SIG-M5 (cell line): ENCODE results near the gene RAG1.
"Not testable (repeated sequence)": the region's sequence is repeated elsewhere in the genome, so short reads cannot be mapped to it uniquely, and the experiment has no call there.

ENCODE experiments used
- DNase-seq: peaks from one replicate; lab custom pipeline; 2025; lab: John Stamatoyannopoulos, UW

The RAG1 gene

DNA sequence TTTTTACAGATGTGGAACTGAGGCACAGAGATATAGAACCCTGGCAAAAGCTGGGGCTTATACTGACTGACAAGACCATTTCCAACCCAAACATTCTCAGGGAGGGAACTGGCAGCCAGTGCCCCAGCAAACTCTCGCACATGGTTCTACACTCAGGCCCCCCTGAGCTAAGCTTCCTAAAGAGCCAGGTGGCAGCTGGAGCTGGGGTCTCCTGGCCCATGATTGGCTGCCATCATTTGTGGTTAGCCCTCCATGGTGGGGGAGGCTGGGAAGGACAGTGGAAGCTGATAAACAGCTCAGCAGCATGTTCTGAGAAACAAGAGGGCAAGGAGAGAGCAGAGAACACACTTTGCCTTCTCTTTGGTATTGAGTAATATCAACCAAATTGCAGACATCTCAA lies at the start of gene RAG1:
TSS of gene RAG1 (plus strand) at position 314 of the 400 bp plus-strand sequence. CDS start 5,298 bp downstream, outside the sequence.
- DNase-seq = no peak

DNA sequence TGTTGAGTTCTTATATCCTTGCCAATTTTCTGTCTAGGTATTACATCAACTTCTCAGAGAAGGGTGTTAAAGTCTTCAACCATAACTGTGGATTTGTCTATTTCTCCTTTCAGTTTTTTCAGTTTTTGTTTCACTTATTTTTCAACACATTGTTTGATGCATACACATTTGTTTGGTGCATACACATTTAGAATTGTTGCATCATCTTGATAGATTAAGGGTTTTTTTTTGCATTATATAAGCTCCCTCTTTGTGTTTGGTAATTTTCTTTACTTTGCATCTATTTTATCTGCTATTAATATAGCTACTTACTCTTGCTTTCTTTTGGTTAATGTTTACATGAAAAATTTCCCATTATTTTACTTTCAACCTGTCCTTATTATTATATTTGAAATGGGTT lies 37.0 kb upstream of the RAG1 start:
- no peak for DNase-seq

DNA sequence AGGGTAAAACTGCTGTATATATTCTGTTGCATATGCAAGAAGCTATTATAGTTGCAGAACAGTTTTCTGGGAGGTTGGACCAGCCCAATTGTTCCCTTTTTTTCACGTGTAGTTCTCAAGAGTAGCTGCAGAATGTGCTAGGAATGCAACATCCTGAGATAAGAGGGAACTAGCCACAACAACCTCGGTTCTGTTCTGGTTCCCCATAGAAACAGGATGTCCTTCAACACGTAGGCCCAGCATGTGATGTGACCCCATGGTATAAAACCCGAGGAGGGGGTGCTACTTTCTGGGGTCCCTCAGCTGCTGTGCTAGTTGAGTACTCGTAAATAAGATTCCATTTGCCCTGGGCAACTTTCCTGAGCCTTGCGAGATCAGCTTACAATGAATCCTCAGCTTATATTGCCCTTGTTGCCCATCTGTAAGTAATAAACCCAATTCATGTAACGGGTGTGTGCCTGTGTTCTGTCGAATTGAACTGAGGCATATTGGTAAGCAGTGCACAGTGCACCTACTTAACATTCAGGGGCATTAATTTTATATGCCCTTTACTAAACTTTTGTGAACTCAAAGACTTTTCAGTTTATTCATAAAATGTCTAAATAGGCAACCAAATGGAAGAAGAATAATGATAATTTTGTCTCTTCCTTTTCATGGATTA lies 34.7 kb upstream of the RAG1 start:
- no peak for DNase-seq

DNA sequence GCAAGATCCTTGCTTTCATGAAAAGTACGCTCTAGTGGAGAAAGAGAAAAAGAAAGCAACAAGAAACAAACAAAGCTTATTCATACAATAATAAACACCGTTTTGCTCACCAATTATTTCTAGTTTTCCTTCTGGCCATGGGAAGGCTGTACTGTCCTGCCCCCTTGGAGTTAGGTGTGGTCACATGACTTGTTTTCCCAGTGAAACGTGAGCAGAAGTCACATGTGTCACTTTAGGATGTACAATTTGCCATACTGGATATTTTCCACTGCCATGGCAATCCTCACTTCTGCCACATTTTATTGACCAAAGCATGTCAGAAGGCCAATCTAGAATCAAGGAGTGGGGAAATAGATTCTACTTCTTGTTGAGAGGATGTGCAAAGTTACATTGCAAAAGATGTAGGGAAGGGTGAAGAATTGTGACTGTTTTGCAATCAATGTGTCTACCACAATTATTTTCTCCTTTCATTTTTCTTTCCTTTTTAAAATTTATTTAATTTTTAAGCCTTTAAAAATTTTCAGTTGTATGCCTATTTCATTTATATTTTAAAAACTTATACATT lies 33.4 kb upstream of the RAG1 start:
- no peak for DNase-seq

DNA sequence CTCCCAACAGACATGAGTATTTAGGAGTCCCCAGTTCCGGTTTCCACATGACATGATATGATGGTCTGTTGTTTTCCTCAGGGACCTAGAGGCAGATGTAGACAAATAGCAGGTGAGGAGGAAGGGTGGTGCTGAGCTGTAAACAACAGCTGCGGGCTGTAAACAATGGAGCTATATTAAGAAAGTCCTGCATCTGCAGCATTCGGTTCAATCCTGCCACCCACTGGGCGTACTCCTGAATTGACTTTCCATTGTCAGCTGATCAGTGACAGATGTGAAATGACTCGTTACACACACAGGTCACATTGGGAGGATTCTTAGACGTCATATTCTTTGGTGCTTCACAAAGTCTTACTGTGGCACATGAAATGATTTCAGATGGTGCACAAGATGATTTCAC lies 26.8 kb upstream of the RAG1 start:
- no peak for DNase-seq

DNA sequence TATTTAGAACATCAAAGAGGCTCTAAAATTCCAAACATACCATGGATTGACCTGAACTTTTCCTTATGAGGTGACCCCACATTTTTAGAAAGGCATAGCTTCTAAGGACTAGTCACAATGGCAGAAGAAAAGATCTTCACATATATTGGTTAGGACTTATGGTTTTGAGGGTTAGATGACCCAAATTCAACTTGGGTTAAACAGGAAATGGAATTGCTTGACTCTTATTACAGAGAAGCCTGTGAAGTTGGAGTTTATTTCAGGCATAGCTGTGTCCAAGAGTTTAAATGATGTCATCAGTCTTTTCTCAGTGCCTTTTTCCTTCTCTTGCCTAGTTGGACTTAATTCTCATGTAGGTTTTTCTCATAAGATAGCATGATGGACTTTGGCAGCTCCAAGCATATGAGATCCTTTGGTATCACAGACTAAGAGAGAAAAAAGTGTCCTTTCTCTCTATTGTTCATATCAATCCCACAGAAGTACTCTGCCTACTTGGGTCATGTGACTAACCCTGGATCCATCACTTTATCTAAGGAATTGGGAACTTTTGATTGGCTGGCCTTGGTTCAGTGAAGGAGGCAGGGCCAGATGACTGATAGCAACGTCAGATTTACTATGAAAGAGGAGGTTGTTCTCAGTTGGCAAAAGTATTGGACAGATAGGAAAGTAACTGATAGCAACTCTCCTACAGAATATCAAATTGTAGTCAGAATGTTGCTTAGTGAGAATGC lies 17.3 kb upstream of the RAG1 start:
- no peak for DNase-seq

DNA sequence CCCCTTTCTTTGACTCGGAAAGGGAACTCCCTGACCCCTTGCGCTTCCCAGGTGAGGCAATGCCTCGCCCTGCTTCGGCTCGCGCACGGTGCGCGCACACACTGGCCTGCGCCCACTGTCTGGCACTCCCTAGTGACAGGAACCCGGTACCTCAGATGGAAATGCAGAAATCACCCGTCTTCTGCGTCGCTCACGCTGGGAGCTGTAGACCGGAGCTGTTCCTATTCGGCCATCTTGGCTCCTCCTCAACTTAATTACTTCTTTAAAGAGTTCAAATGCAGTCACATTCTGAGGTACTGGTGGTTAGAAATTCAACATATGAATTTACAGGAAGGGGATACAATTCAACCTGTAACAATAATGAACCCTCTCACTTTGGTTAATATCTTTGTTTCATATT lies 10.4 kb upstream of the RAG1 start:
- DNase-seq = not testable (repeated sequence)

DNA sequence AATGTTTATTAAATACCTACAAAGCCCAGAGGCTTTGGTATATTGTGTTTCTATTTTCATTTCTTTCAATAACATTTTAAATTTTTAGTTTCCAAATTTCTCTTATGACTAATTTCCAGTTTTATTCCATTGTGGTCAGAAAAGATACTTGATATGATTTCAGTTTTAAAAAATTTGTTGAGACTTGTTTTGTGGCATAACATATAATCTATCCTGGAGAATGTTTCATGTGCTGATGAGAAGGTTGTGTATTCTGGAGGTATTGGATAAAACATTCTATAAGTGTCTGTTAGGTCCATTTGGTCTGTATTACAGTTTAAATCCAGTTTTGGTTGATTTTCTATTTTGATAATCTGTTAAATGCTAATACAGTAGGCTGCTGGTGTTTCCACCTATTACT lies 9.8 kb upstream of the RAG1 start:
- no peak for DNase-seq

DNA sequence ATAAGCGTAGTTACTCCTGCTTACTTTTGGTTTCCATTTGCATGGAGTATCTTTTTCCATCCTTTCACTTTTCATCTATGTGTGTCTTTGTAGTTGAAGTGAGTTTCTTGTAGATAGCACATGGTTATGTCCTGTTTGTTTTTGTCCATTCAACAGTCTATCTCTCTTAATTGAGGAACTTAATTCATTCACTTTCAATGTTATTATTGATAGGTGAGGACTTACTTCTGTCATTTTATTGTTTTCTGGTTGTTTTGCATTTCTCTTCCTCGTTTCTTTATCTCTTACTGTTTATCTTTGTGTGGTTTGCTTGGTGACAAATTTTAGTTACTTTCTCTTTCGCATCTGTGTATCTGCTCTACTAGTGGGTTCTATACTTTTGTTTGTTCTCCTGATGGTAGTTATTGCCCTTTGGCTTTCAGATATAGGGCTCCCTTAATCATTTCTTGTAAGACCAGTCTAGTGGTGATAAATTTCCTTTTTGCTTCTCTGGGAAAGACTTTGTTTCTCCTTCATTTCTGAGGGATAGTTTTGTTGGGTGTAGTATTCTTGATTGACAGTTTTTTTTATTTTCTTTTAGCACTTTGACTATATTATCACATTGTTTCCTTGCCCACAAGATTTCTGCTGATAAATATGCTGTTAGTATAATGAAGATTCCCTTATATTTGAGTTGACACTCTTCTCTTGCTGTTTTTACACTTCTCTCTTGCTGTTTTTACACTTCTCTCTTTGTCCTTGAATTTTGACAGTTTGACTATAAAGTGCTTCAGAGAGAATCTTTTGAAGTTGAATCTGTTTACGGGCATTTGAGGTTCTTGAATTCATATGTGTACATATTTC lies 9.0 kb upstream of the RAG1 start:
- no peak for DNase-seq

DNA sequence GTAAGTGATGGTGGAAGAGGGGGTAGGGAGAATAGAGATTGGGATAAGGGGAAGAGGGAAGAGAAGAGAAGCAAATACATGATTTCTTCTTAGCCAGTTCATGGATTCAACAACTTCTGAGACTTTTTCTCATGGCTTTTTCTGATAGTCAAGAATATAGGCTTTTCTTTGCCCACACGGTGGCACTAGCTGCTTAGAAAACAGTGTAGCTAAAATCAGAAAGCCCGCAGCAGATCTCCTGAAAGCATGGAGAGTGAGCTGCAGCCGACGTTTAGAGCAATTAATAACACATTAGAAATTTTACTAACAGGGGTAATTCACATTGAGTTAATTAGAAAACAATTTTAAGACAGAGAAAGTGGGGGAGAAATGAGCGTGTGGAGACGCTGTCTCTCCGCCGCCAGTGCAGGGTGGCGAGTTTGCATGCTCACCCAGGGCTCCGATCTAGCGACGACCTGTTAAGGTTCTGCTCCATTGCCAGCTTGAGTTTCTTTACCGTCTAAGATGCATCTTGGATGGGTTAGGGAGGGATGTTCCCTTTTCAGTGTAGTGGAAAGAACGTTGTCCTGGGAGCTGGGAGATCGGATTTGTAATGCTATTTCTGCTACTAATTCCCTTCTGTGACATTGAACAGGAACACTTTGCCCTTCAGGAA lies 3.3 kb upstream of the RAG1 start:
- DNase-seq = no peak

DNA sequence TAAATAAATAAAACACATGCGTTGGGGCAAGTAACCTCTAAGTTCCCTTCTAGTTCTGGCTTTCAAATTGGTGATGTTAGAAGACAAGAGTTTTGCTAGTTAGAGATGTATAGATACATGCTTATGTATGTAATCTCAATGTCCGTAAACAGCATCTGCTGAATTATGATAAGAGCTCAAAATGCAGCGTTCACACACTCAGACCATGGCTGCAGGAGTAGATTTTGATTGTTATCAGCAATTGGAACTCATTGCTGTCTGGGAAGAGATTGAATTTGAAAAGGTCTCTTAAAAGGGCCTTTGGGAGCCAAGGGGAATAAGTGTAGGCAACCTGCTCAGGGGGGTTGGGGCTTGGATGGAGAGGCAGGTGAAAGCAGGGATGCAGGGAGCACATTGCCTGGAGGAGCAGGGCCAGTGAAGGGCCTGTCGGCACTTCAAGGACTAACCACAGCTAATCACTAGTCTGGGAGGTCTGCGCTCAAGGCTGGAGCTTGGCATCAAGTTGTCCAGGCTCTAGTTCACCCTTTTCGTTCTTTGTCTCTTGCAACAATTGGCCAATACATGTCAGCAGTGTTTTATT lies 2.7 kb upstream of the RAG1 start:
- no peak for DNase-seq

DNA sequence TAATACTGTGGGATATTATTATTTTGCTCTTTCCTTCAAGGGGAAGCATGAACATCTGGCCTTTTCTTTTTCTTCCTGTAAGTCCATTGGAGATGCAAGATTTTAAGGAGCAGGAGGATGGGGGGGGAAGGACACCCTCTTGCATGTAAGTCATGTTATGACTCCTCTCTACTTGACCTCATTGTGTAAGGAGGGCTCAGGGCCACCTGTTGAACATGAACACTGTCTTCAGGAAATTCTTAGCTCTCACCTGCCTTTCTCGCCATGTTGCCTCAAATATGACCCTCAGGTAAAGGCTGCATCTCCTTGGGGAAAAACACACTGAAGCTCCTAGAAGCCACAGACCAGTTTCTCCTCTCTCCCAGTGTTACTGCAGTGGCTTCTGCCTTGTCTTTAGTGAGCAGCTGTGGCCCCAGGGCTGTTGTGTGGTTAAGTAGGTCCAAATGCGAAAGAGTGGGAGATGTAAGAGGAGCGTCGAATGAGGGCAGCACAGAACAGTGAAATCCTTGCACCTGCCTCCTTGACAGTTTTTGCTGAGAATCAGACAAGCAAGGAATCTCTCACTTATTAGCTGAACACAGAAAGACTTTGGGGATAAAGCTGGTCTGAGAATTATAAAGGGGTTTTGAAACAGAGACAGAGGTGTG lies 1.3 kb upstream of the RAG1 start:
- no peak for DNase-seq

DNA sequence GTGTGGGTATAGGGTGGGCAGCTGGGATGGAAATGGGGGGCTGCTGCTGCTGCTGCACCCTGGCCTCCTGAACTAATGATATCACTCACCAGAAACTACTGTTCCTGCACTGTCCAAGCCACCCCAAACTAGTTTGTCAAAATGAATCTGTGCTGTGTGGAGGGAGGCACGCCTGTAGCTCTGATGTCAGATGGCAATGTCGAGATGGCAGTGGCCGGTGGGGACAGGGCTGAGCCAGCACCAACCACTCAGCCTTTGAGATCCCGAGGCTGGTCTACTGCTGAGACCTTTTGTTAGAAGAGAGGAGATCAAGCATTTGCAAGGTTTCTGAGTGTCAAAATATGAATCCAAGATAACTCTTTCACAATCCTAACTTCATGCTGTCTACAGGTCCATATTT lies 1.3 kb downstream of the RAG1 start:
- DNase-seq = no peak

DNA sequence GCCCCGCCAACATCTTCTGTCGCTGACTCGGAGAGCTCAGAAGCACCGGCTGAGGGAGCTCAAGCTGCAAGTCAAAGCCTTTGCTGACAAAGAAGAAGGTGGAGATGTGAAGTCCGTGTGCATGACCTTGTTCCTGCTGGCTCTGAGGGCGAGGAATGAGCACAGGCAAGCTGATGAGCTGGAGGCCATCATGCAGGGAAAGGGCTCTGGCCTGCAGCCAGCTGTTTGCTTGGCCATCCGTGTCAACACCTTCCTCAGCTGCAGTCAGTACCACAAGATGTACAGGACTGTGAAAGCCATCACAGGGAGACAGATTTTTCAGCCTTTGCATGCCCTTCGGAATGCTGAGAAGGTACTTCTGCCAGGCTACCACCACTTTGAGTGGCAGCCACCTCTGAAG lies 6.7 kb downstream of the RAG1 start:
- no peak for DNase-seq

DNA sequence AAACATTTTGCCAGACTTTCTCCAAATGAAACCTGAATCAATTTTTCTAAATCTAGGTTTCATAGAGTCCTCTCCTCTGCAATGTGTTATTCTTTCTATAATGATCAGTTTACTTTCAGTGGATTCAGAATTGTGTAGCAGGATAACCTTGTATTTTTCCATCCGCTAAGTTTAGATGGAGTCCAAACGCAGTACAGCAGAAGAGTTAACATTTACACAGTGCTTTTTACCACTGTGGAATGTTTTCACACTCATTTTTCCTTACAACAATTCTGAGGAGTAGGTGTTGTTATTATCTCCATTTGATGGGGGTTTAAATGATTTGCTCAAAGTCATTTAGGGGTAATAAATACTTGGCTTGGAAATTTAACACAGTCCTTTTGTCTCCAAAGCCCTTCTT lies 9.6 kb downstream of the RAG1 start:
- no peak for DNase-seq

DNA sequence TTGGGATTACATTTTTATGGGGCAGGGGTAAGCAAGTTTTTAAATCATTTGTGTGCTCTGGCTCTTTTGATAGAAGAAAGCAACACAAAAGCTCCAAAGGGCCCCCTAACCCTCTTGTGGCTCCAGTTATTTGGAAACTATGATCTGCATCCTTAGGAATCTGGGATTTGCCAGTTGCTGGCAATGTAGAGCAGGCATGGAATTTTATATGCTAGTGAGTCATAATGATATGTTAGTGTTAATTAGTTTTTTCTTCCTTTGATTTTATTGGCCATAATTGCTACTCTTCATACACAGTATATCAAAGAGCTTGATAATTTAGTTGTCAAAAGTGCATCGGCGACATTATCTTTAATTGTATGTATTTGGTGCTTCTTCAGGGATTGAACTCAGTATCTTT lies 10.1 kb downstream of the RAG1 start:
- DNase-seq = no peak

DNA sequence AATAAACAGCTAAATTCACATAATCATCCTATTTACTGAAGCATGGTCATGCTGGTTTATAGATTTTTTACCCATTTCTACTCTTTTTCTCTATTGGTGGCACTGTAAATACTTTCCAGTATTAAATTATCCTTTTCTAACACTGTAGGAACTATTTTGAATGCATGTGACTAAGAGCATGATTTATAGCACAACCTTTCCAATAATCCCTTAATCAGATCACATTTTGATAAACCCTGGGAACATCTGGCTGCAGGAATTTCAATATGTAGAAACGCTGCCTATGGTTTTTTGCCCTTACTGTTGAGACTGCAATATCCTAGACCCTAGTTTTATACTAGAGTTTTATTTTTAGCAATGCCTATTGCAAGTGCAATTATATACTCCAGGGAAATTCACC lies 10.7 kb downstream of the RAG1 start:
- DNase-seq = no peak

DNA sequence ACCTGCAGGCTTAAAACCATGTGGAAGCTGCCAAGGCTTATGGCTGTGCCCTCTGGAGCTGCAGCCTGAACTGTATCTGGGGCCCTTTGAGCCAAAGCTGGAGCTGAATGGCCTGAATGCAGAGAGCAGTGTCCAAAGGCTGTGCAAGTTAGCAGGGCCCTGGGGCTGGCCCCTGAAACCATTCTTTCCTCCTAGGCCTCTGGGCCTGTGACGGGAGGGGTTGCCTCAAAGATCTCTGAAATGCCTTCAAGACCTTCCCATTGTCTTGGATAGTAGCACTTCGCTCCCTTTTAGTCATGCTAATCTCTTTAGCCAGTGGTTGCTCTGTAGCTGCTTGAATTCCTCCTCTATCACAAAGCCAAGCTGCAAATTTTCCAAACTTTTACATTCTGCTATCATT lies 13.7 kb downstream of the RAG1 start:
- no peak for DNase-seq

DNA sequence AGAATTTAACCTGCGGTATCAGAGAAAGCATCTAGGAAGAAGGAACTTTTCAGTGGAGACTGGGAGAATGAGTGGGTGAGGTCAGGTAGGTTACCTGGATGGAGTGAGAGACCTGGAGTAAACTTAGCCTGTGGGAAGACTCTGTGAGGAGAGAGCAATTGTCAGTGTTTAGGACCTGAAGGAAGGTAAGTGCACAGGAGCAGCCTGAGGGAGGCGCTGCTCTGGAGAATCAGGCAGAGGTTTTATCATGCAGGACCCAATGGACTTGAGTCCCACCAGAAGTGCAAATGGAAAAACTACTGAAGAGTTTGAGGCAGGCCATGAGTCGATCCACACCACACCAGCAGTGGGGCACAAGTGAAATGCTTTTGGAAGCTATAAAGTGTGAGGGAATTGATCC lies 15.9 kb downstream of the RAG1 start:
- no peak for DNase-seq

DNA sequence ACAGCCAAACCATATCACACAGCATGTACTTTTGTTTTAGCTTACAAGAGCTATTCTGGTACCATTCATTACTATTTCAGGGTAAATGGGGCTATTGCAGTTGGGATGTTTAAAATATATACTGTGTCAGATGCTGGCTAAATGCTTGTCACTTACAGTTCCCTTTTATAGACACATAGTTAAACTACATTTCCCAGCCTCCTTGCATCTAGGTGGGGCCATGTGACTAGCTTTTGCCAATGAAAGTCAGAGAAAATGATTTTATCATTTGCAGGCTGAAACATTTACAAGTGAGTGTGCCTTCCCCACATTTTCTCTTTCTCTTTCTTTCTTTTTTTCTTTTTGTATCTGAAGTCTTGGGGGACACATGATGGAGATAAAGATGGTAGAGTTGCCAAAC lies 18.7 kb downstream of the RAG1 start:
- no peak for DNase-seq

DNA sequence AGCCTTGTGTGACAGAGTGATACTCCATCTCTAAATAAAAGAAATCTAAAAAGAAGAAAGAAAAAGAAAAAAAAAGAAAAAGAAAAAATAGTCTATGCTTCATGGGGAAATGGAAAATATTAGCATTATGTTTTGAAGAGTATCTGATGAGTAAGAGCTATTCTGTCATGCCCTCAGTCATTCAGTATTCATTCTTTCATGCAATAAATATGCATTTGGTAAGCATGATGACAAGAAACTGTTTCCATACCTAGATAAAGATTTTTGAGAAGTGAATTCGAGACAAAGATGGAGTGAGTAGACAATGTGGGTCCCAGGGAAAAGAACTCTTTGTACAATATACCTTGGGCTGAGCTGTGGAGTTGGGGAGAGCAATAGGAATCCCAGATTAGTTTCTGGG lies 20.3 kb downstream of the RAG1 start:
- DNase-seq = no peak
